ENCODE results near the gene HPSE. TPM values are rescaled to one million over a fixed set of nuclear protein-coding genes. Genes with fewer than 3 reads are reported as not detected.
"Not testable (repeated sequence)": the region's sequence is repeated elsewhere in the genome, so short reads cannot be mapped to it uniquely, and the experiment has no call there.

HPSE gene
- total and polyA plus RNA-seq, 8 donors: 1.3 to 19.2 (median 1.8) TPM

- TF ChIP-seq CTCF (IDR thresholded peaks at IDR 0.05): no peak
- ATAC-seq (no peak), DNase-seq (no peak)
- no peaks in the 10 kb centered on the region for H3K36me3 ChIP-seq
- H3K4me1 ChIP-seq: peaks cover 0 to 25% of the 10 kb centered on the region in 2 donors
- H3K9me3 ChIP-seq: no peaks in the 10 kb centered on the region
- intact Hi-C loops (cut with DNase I): no loop called here
- peaks cover 0 to 1% of the 10 kb centered on the region in 2 donors for H3K27me3 ChIP-seq
- H3K27ac ChIP-seq: no peak overlapping the region
- H3K4me3 ChIP-seq: no peak overlapping the region
Measured at GRCh38 chr4:83328521-83329187, 6.0 kb downstream of the HPSE start.

GRCh38 chr4:83326546-83326945 lies 8.1 kb downstream of the HPSE start:
- Histone ChIP-seq H3K27ac (no peak overlapping the region), H3K4me1 (peaks cover 0 to 21% of the 10 kb centered on the region in 2 donors), H3K9me3 (no peaks in the 10 kb centered on the region), H3K4me3 (no peak overlapping the region), H3K27me3 (no peaks in the 10 kb centered on the region), H3K36me3 (no peaks in the 10 kb centered on the region)
- DNase-seq (no peak), ATAC-seq (no peak)
- TF ChIP-seq CTCF (IDR thresholded peaks at IDR 0.05): no peak
- intact Hi-C loops (cut with DNase I): no loop called here

GRCh38 chr4:83325306-83325705 lies 9.3 kb downstream of the HPSE start:
- H3K4me3 ChIP-seq; H3K27me3 ChIP-seq; H3K27ac ChIP-seq; H3K9me3 ChIP-seq; H3K36me3 ChIP-seq; intact Hi-C loops (cut with DNase I); DNase-seq; ATAC-seq: not testable (repeated sequence)
- H3K4me1 ChIP-seq: peaks cover 0 to 32% of the 10 kb centered on the region in 2 donors

GRCh38 chr4:83323136-83323535 lies 11.5 kb downstream of the HPSE start:
- ATAC-seq (no peak), DNase-seq (no peak)
- intact Hi-C loops (cut with DNase I): no loop called here
- peaks cover 0 to 48% of the 10 kb centered on the region in 2 donors for H3K4me1 ChIP-seq
- H3K27ac ChIP-seq: peak overlapping the region in 1 of 2 donors; percentile 23
- H3K4me3 ChIP-seq: no peak overlapping the region
- H3K9me3 ChIP-seq: no peaks in the 10 kb centered on the region
- peaks cover 0 to 2% of the 10 kb centered on the region in 2 donors for H3K36me3 ChIP-seq
- no peaks in the 10 kb centered on the region for H3K27me3 ChIP-seq
- TF ChIP-seq CTCF (IDR thresholded peaks at IDR 0.05): no peak

GRCh38 chr4:83320548-83320947 lies 14.1 kb downstream of the HPSE start:
- ATAC-seq: peak; percentile 84
- no peaks in the 10 kb centered on the region for H3K27me3 ChIP-seq
- peak in 3 of 4 donors; percentile 13 to 92 (median 83) for DNase-seq
- no peaks in the 10 kb centered on the region for H3K9me3 ChIP-seq
- peak overlapping the region in 1 of 2 donors; percentile 85 for H3K27ac ChIP-seq
- no peak for TF ChIP-seq CTCF (IDR thresholded peaks at IDR 0.05)
- no peak overlapping the region for H3K4me3 ChIP-seq
- H3K4me1 ChIP-seq: peaks cover 0 to 43% of the 10 kb centered on the region in 2 donors
- intact Hi-C loops (cut with DNase I): no loop called here
- H3K36me3 ChIP-seq: peaks cover 0 to 4% of the 10 kb centered on the region in 2 donors

GRCh38 chr4:83318666-83319065 lies 16.0 kb downstream of the HPSE start:
- Histone ChIP-seq H3K36me3 (peaks cover 0 to 4% of the 10 kb centered on the region in 2 donors), H3K27ac (peak overlapping the region in 1 of 2 donors; percentile 85), H3K4me1 (peaks cover 0 to 47% of the 10 kb centered on the region in 2 donors), H3K9me3 (no peaks in the 10 kb centered on the region), H3K27me3 (no peaks in the 10 kb centered on the region), H3K4me3 (no peak overlapping the region)
- DNase-seq: no peak
- intact Hi-C loops (cut with DNase I): no loop called here
- no peak for TF ChIP-seq CTCF (IDR thresholded peaks at IDR 0.05)
- no peak for ATAC-seq
